ENCODE measurements around the gene PGLYRP1.

DNA sequence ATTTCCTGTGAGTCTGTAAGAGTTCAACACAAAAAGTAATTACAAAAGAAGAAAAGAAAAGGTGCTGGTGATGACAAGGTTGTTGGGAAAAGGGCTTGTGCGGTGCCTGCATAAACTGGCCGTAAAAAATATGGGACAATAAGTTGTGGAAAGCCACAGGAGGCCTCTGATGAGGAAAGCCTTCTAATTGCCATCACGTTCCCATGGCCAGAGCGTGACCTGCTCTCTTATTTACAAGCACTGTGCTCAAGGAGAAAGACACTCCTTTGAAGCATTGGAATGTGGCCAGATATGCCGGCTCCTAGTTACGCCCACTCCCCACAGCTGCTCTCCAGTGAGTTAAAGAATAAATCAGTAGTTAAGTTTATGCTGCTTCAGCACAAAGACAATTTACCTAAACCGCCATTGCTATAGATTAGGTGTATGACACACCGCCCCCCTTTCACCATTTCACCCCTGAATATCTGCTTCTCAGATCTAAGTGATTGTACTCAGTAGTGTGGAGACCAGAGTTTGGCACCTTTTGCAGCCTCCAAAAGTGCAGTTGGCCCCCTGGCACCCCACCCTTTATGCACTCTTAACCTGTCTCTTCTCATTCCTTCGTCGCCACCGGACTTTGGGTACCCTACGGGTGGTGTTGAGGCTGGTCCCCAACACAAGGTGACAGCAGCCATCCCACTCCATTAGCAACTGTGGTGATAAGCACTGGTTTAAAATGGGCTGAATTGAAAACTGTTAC lies 8.1 kb upstream of the PGLYRP1 start:
- TF ChIP-seq, protein P1, sequence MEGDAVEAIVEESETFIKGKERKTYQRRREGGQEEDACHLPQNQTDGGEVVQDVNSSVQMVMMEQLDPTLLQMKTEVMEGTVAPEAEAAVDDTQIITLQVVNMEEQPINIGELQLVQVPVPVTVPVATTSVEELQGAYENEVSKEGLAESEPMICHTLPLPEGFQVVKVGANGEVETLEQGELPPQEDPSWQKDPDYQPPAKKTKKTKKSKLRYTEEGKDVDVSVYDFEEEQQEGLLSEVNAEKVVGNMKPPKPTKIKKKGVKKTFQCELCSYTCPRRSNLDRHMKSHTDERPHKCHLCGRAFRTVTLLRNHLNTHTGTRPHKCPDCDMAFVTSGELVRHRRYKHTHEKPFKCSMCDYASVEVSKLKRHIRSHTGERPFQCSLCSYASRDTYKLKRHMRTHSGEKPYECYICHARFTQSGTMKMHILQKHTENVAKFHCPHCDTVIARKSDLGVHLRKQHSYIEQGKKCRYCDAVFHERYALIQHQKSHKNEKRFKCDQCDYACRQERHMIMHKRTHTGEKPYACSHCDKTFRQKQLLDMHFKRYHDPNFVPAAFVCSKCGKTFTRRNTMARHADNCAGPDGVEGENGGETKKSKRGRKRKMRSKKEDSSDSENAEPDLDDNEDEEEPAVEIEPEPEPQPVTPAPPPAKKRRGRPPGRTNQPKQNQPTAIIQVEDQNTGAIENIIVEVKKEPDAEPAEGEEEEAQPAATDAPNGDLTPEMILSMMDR (IDR thresholded peaks at IDR 0.05), result no peak
- TF ChIP-seq POLR2A (IDR thresholded peaks at IDR 0.05), result no peak
